GM13977 (cell line): ENCODE results near the gene STRA6.
A peak's percentile ranks its signal among the peaks of the same experiment; 100 is the strongest.
"Not testable (repeated sequence)": the region's sequence is repeated elsewhere in the genome, so short reads cannot be mapped to it uniquely, and the experiment has no call there.

Experiments
- DNase-seq: peaks from one replicate; pipeline ENCODE4 v3.0.0; 2012; ENCODE audit warnings: low spot score
- CTCF ChIP-seq: IDR thresholded peaks from 2 replicates; pipeline ENCODE4 v1.5.1; 2012; ENCODE audit warnings: mild to moderate bottlenecking, control low read depth; ENCODE audit not compliant: insufficient read depth; ENCODE audit errors: extremely low read depth, missing control alignments
- in situ Hi-C: fragments of 300-500 bp; cut with MboI; formaldehyde crosslinking; loops from one replicate; pipeline ENCODE4 v1.12.0; 2022; ENCODE audit warnings: low sequenced_read_pairs, low pct_unique_long_range_greater_than_20kb, mixed read lengths, inconsistent platforms; ENCODE audit not compliant: unreplicated experiment

Gene STRA6

DNA sequence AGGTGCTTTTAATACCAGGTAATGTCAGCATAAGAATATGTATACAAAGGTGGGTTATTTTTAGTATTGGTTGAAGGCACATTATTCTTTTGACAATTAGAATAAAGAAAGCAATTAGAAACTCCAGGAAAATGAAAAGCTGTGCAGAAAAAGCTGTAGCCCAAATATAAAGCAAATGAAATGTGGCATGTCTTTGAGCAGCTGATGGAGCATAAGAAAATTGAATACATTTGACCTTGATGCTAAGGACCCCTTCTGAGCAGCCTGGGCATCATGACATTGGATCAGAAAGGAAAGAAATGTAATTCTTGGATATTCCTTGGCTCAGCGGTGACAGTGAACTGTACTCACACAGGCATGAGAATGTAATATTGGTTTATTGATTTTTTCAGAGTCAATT is 37.1 kb downstream of the STRA6 start:
- in situ Hi-C loops = no loop called here
- no peak for DNase-seq
- TF ChIP-seq CTCF = no peak

DNA sequence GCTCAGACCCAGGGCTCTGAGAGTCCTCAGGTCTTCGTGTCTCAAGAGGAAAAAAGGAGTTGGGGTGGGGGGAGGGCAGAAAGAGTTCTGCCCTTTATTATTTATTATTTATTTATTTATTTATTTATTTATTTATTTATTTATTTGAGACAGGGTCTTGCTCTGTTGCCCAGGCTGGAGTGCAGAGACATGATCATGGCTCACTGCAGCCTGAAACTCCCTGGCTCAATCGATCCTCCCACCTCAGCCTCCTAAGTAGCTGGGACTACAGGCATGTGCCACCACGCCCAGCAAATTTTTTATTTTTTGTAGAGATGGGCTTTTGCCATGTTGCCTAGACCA is 40.4 kb downstream of the STRA6 start:
- in situ Hi-C loops = not testable (repeated sequence)

DNA sequence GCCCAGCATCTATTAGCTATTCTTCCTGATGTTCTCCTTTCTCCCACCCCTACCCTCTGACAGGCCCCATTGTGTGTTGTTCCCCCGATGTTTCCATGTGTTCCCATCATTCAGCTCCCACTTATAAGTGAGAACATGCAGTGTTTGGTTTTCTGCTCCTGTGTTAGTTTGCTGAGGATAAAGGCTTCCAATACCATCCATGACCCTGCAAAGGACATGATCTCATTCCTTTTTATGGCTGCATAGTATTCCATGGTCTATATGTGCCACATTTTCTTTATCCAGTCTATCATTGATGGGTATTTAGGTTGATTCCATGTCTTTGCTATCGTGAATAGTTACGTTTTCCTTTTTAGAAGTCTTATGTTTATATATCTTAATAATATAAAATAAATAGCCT is 42.2 kb downstream of the STRA6 start:
- DNase-seq, in situ Hi-C loops: not testable (repeated sequence)

More for the DNA sequence above, 40.4 kb downstream of the STRA6 start:
- not testable (repeated sequence) for DNase-seq

- no peak for TF ChIP-seq CTCF
- DNase-seq = no peak
- in situ Hi-C loops = no loop called here
Measured at GRCh38 chr15:74159773-74160172, 42.8 kb downstream of the STRA6 start.

DNA sequence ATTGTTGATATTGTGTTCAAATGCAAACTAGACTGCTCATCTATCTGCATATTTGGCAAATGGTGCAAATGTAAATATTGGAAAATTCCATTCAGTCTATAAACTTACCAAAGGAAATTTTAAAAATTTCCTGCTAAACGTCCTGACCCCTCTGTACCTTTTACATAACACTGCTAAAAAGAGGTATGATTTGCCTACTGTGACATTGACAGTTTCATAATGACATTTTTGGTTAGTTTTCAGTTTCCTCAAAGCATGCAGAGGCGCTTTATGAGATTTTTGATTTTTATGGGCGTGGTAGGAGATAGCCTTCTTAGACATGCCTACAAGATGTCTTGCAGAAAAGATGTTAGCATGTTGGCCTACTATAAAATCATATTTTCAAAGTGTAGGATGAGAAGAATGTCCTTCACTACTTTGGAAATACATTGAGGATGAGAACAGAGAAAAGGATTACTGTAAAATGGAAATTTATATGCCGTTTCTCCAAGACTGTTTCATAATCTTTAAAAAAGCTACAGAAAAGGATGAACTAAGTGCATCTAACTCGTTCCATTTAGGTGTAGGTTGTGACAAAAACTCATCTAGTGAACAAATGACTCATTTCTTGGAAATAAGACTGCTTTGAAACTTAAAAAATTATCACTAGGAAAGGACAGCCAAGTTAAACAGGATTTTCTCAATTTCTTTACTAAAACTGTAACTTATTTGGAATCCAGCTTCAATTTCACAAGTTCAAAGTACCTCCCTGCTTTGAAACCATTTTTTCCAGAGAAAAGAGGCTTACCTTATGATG is 43.5 kb downstream of the STRA6 start:
- TF ChIP-seq CTCF = no peak
- DNase-seq = peak; percentile 70
- in situ Hi-C loops = no loop called here

DNA sequence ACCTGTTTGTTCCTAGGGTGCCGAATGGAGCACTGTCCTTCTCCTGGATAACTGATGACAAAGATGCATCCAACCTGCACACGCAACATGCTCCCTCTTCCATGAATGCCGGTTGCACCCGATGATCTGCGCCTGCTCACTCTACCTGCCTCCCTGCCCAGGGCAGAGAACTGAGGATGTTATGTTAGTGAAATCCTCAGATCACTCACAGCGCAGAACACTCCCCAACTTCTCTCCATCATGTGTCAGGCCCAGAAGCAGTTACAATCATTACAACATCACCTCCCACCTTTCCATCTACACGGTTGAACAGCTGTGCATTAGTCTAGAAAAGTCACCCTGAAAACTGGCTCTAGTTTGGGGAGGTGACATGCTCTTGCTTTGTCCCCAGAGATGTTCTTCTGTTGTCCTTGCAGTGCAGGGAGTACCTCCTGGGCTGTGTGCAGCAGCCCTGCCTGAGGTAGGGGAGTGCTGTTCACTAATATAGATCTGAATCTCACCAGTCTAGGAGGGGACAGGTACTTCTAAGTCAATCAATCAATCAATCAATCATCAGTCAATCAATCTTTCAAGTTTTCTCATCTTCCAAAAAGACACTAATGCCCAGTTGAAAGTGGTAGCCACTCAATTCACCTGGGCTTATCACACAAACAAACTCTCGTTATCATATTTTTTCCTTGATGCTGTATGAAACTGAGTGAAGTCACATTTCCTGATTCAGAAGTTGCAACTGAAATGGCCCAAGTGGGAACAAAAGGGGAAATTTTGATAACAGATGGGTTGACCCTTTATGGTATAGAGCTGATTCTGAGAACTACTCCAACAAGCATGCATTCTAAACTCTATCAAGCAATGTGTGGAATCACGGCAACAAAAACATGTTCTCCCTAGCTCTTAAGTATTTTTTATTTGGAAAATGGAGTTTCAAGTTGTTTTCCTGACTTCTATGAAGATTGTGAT is 44.4 kb downstream of the STRA6 start:
- DNase-seq = peak; percentile 27
- in situ Hi-C loops = no loop called here
- TF ChIP-seq CTCF = no peak

DNA sequence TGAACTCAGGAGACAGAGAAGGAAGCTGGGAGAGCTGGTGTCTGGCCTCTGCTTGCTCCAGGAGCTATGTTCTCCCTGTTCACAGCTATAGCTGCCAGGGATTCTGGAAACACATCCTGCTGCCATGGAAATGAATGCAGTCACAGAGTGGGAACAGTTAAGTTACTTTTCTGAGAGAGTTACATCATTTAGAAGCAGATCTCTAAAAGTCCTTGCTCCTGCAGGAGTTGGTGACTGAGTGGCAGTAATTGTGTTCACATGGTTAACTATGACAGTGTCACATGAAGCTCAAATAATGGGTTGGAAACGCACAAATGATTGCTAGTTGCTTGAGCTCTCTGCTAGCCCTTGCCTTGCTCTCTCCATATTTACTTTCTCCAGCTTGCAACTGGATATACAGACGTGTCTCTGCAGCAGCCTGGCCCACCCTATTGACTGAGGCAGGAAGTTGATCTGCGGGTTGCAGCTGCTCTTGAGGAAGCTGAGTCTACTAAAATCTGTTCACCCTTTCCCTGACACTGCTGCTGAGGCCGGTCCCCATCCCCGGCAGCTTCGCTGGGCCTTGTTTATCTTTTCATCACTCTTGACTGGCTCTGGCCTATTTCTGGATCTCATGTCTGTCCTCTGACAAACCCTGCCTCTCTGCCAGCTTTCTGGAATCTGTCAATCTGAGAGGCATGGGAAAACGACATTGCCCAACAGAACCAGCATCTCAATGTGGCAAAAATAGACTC is 45.7 kb downstream of the STRA6 start:
- in situ Hi-C loops = no loop called here
- DNase-seq = peak; percentile 28

More for the DNA sequence above, 45.7 kb downstream of the STRA6 start:
- no peak for TF ChIP-seq CTCF
